Upper lobe of left lung (tissue), 4 donors: ENCODE measurements around the gene RAB29.
A peak's percentile ranks its signal among the peaks of the same experiment; 100 is the strongest.

Source experiments
- CTCF ChIP-seq, 6 experiments: fragments of 450-650 bp in 4 of 6; fragments of 200-600 bp in 2 of 6; sonication (generic) in 2 of 6; IDR thresholded peaks; one replicate each; pipeline ENCODE4 v1.5.1; 2016 to 2019; ENCODE audit warnings: antibody characterized with exemption in 6 of 6
- EP300 ChIP-seq, 4 donors: sonication (generic); formaldehyde crosslinking; IDR thresholded peaks; one replicate each; pipeline ENCODE4 v1.5.1; 2017; ENCODE audit warnings: antibody characterized with exemption in 4 of 4, control low read depth in 2 of 4
- POLR2A ChIP-seq, 4 donors: fragments of 450-650 bp; IDR thresholded peaks; one replicate each; pipeline ENCODE4 v1.5.1; 2016 to 2017; ENCODE audit warnings: antibody characterized with exemption in 4 of 4, mild to moderate bottlenecking in 2 of 4

- peak in 3 of 6 experiments; percentile 3 to 38 (median 13) for TF ChIP-seq CTCF (IDR thresholded peaks at IDR 0.05)
- TF ChIP-seq EP300 (IDR thresholded peaks at IDR 0.05), result peak in 1 of 4 donors; percentile 74
- peak in 3 of 4 donors; percentile 80 to 93 (median 83) for TF ChIP-seq POLR2A (IDR thresholded peaks at IDR 0.05)
Observed at GRCh38 chr1:205749234-205750137, 25.8 kb downstream of the RAB29 start.
